DMS153 (cell line): ENCODE measurements around the gene IQGAP2.

Experiments
- DNase-seq: peaks from one replicate; lab custom pipeline; 2025; lab: John Stamatoyannopoulos, UW

IQGAP2 gene

DNA sequence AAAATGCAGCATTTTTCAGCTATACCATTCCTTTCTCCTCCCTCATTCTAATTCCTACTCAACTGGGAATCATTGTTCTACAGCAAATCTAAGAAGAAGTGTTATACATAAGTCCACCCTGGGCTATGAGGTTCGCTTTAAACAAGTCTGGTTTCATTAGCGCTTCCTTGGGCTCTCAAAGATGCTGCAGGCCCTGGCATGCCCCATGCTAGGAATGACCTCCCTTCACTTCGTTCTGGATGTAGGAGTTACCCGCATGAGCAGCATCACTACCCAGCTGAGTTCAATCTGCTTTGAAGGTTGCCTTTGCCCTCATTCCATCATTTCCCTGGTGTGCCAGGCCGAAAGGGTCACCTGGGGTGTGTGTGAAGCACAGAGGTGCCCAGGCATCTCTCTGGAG lies 348.2 kb downstream of the IQGAP2 start:
- no peak for DNase-seq

DNA sequence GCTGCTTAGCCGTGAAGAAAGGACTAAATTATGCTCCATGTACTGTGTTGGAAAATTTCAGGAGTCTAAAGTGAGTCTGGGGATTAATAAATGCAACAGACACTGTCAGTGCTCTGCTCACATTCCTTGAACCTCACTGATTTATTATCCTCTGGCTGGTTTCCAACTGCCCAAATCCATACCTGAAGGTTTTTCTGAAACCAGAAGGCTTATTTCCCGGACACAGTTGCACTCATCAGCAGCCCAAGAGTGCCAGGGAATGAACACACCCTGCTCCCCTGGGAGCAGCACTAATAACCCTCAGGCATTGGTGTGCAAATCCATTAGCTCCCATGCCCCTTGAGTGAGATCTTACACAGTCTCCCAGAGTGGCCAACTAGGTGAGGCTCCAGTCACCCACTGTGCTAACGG lies 351.6 kb downstream of the IQGAP2 start:
- DNase-seq: no peak

DNA sequence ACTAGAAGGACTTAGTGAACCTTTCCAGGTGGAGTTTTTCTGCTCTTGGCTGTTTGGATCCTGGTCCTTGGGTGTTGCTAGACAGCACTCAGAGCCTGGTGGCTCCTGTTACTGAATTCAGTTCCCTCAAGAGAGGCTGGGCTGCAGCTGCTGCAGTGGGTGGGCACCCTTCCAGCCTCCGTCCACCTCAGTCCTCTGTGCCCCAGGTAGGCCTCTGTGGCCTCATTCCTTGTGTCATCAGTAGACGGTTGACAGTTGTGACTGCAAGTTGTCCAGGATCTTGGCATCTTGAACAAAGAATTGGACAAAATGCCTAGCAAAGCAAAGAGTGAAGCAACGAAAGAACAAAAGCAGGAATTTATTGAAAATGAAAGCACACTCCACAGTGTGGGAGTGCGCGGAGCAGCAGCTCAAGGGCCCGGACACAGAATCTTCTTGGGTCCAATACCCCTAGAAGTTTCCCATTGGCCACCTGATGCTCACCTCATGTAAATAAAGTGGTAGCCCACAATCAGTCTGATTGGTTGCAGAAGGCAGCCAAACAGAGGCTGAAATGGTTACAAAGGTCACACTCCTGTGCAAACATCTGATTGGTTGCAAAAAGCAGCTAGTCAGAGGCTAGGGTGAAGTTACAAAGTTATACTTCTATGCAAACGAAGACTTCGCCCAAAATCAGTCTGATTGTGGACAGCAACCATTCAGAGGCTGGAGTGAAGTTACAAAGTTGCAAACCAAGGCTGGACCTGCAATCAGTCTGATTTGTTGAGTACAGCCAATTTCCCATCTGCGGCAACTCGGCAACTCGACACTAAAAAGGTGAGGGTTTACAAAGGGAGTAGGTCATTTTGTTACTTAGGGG lies 352.9 kb downstream of the IQGAP2 start:
- DNase-seq: no peak

DNA sequence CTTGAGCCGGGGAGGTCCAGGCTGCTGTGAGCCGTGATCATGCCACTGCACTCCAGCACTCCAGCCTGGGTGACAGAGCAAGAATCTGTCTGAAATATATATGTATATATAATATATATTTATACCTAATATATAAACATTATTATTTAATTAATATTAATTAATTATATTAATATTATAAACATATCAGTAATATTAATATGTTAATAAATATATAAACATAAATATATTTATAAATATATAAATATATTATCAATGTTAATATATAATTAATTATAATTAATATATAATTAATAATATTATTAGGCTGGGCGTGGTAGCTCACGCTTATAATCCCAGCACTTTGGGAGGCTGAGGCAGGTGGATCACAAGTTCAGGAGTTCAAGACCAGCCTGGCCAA lies 354.0 kb downstream of the IQGAP2 start:
- no peak for DNase-seq
